Prostate gland (tissue), 2 donors: ENCODE data around the gene GRIA3.

ENCODE experiments used
- CTCF ChIP-seq, 4 experiments: fragments of 200-600 bp in 2 of 4; fragments of 450-650 bp in 2 of 4; sonication (generic) in 2 of 4; IDR thresholded peaks; 1 replicate in 3 of 4; 2 replicates in 1 of 4; pipeline ENCODE4 v1.5.1; 2016 to 2019; ENCODE audit warnings: antibody characterized with exemption in 4 of 4, mild to moderate bottlenecking in 2 of 4, moderate library complexity in 2 of 4
- POLR2A ChIP-seq: fragments of 450-650 bp; IDR thresholded peaks from one replicate; pipeline ENCODE4 v1.6.1; 2016; ENCODE audit warnings: antibody characterized with exemption, mild to moderate bottlenecking

- TF ChIP-seq CTCF (IDR thresholded peaks at IDR 0.05) (no peak), POLR2A (no peak)
Observed at GRCh38 chrX:123291623-123292022, 107.5 kb downstream of the GRIA3 start.
